Fibroblast of lung (primary cell): ENCODE results near the gene DLG5. TPM values are rescaled to one million over a fixed set of nuclear protein-coding genes. Genes with fewer than 3 reads are reported as not detected.

Experiments
- DNase-seq, 2 donors: peaks; one replicate each; pipeline versions ENCODE4 v3.0.0 to v3.0.0-alpha.2; 2010; ENCODE audit warnings: low read depth in 2 of 2
- H2AFZ ChIP-seq: 2 replicates; pipeline ENCODE4 v1.5.1; 2012; ENCODE audit warnings: low read length, control low read depth, inconsistent platforms
- H3K27ac ChIP-seq: 2 replicates; pipeline ENCODE4 v1.5.1; 2011; ENCODE audit warnings: low read length, control low read depth; ENCODE audit not compliant: insufficient read depth
- H3K27me3 ChIP-seq: 2 replicates; pipeline ENCODE4 v1.5.1; 2011; ENCODE audit warnings: mild to moderate bottlenecking, low read length; ENCODE audit not compliant: control insufficient read depth, insufficient read depth
- H3K36me3 ChIP-seq: 2 replicates; pipeline ENCODE4 v1.5.1; 2011; ENCODE audit warnings: low read length; ENCODE audit not compliant: control insufficient read depth, insufficient read depth
- H3K4me1 ChIP-seq: 2 replicates; pipeline ENCODE4 v1.5.1; 2011; ENCODE audit warnings: low read length; ENCODE audit not compliant: control insufficient read depth, insufficient read depth; ENCODE audit errors: extremely low read depth
- H3K4me2 ChIP-seq: 2 replicates; pipeline ENCODE4 v1.5.1; 2011; ENCODE audit warnings: low read length, control low read depth; ENCODE audit not compliant: insufficient read depth; ENCODE audit errors: extremely low read depth
- H3K4me3 ChIP-seq, 4 experiments: fragments of 200-600 bp in 1 of 4; sonication (generic) in 1 of 4; replicated peaks in 1 of 4; 2 replicates each; pipeline ENCODE4 v1.5.1; 2011 to 2016; ENCODE audit warnings: low read length in 4 of 4, low read depth in 3 of 4, mild to moderate bottlenecking in 3 of 4, control low read depth in 2 of 4, inconsistent platforms in 1 of 4, mixed read lengths in 1 of 4; ENCODE audit not compliant: insufficient read depth in 1 of 4; ENCODE audit errors: control extremely low read depth in 1 of 4
- H3K79me2 ChIP-seq: 2 replicates; pipeline ENCODE4 v1.5.1; 2012; ENCODE audit warnings: mild to moderate bottlenecking, low read length, inconsistent platforms; ENCODE audit not compliant: control insufficient read depth, insufficient read depth
- H3K9ac ChIP-seq: 2 replicates; pipeline ENCODE4 v1.5.1; 2011; ENCODE audit warnings: mild to moderate bottlenecking, low read length, control low read depth; ENCODE audit not compliant: insufficient read depth
- H3K9me3 ChIP-seq: 2 replicates; pipeline ENCODE4 v1.5.1; 2012; ENCODE audit warnings: low read depth, low read length; ENCODE audit not compliant: control insufficient read depth, insufficient read depth
- H4K20me1 ChIP-seq: 2 replicates; pipeline ENCODE4 v1.5.1; 2011; ENCODE audit warnings: low read length; ENCODE audit not compliant: control insufficient read depth, insufficient read depth; ENCODE audit errors: extremely low read depth
- CTCF ChIP-seq, 2 donors: IDR thresholded peaks in 1 of 2; conservative IDR thresholded peaks in 1 of 2; 1 replicate in 1 of 2; 2 replicates in 1 of 2; pipeline ENCODE4 v1.5.1; 2011 to 2012; ENCODE audit warnings: low read length in 2 of 2, control low read depth in 1 of 2, inconsistent platforms in 1 of 2, low read depth in 1 of 2, mild to moderate bottlenecking in 1 of 2
- EZH2 ChIP-seq: IDR thresholded peaks from 2 replicates; pipeline ENCODE4 v1.5.1; 2012; ENCODE audit warnings: low read length, control low read depth, mild to moderate bottlenecking; ENCODE audit errors: missing control alignments
- polyA plus RNA-seq, 2 donors: library from polyadenylated mRNA; depleted of rRNA in 1 of 2; stranded (reverse) in 1 of 2; unstranded in 1 of 2; fragments of >200 nt; gene quantifications; 2 replicates each; pipeline ENCODE4 v1.2.1, GENCODE V29; 2011 to 2012; ENCODE audit warnings: missing spikeins in 1 of 2
- total RNA-seq: library from RNA; depleted of rRNA; stranded (reverse); fragments of >200 nt; gene quantifications from 2 replicates; pipeline ENCODE4 v1.2.1, GENCODE V29; 2014

The DLG5 gene
- total and polyA plus RNA-seq, 2 donors (not counting 1 experiment from before 2014, with no cell fraction given): 15.3 to 40.8 TPM

- DNase-seq: no peak
- no peaks in the 10 kb centered on the region for H4K20me1 ChIP-seq
- peaks cover 8% of the 10 kb centered on the region for H3K4me1 ChIP-seq
- H3K4me3 ChIP-seq: no peak overlapping the region
- peaks cover 1% of the 10 kb centered on the region for H3K36me3 ChIP-seq
- no peaks in the 10 kb centered on the region for H3K79me2 ChIP-seq
- H3K9ac ChIP-seq: no peak overlapping the region
- peak overlapping the region; percentile 82 for H3K27ac ChIP-seq
- peak overlapping the region; percentile 28 for H2AFZ ChIP-seq
- H3K9me3 ChIP-seq: no peaks in the 10 kb centered on the region
- TF ChIP-seq CTCF (conservative IDR thresholded peaks at IDR 0.05 in 1 of 2, IDR thresholded peaks at IDR 0.05 in 1 of 2; ENCODE audit: low read depth in 1 of 2, low read length in 2 of 2) (no peak), EZH2 (no peak)
- H3K4me2 ChIP-seq: no peak overlapping the region
- H3K27me3 ChIP-seq: no peaks in the 10 kb centered on the region
Measured at GRCh38 chr10:77971804-77972144, 45.2 kb upstream of the DLG5 start.

GRCh38 chr10:77970869-77971803 lies 44.6 kb upstream of the DLG5 start:
- Histone ChIP-seq H2AFZ (peak overlapping the region; percentile 43), H3K79me2 (no peaks in the 10 kb centered on the region), H4K20me1 (no peaks in the 10 kb centered on the region), H3K4me1 (peaks cover 8% of the 10 kb centered on the region), H3K9ac (no peak overlapping the region), H3K9me3 (no peaks in the 10 kb centered on the region), H3K4me3 (peak overlapping the region; percentile 7 to 49 (median 25)), H3K36me3 (no peaks in the 10 kb centered on the region), H3K27ac (peak overlapping the region; percentile 82), H3K4me2 (peak overlapping the region; percentile 78), H3K27me3 (no peaks in the 10 kb centered on the region)
- TF ChIP-seq EZH2: no peak
- no peak for TF ChIP-seq CTCF (conservative IDR thresholded peaks at IDR 0.05 in 1 of 2, IDR thresholded peaks at IDR 0.05 in 1 of 2; ENCODE audit: low read depth in 1 of 2, low read length in 2 of 2)
- peak; percentile 95 to 99 for DNase-seq

GRCh38 chr10:77969114-77969513 lies 42.6 kb upstream of the DLG5 start:
- Histone ChIP-seq H4K20me1 (no peaks in the 10 kb centered on the region), H3K79me2 (no peaks in the 10 kb centered on the region), H2AFZ (no peak overlapping the region), H3K36me3 (no peaks in the 10 kb centered on the region), H3K4me3 (no peak overlapping the region), H3K27me3 (no peaks in the 10 kb centered on the region), H3K27ac (no peak overlapping the region), H3K9me3 (no peaks in the 10 kb centered on the region), H3K9ac (no peak overlapping the region), H3K4me2 (no peak overlapping the region), H3K4me1 (peaks cover 8% of the 10 kb centered on the region)
- DNase-seq: no peak
- TF ChIP-seq EZH2: no peak
